Measurements from ENCODE around the gene WDR83. TPM values are rescaled to one million over a fixed set of nuclear protein-coding genes. Genes with fewer than 3 reads are reported as not detected.

Gene WDR83
- total and polyA plus RNA-seq, 2 of the 8 experiments (the other 6 are each of a cell fraction or from before 2014, with no cell fraction given), result 12.6 to 15.3 TPM

DNA sequence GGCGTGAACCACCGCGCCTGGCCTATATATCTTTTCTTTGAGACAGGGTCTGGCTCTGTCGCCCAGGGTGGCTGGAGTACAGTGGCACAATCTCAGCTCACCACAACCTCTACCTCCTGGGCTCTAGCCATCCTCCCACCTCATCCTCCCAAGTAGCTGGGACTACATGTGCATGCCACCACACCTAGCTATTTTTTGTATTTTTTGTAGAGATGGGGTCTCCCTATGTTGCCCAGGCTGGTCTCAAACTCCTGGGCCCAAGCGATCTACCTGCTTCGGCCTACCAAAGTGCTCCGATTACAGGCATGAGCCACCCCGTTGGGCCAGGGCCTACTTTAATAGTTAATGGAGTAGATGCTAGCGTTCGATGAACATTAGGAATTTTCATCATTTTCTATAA is 53.7 kb downstream of the WDR83 start:
- H3K79me2 ChIP-seq (ENCODE audit: control insufficient read depth in 1 of 2, insufficient read depth in 2 of 2, low read length in 2 of 2), result peaks cover 27 to 68% of the 10 kb centered on the region in 2 experiments
- H4K8ac ChIP-seq (ENCODE audit: extremely low read depth, insufficient read depth, low read length), result no peak overlapping the region
- no peak overlapping the region for H3K27ac ChIP-seq (ENCODE audit: low read depth, low read length)
- H2BK5ac ChIP-seq (ENCODE audit: low read depth, low read length), result no peak overlapping the region
- H3K9me3 ChIP-seq (ENCODE audit: insufficient read depth in 2 of 2, low read depth in 1 of 2, low read length in 1 of 2), result no peaks in the 10 kb centered on the region
- H3K36me3 ChIP-seq (ENCODE audit: control insufficient read depth in 2 of 4, insufficient read depth in 4 of 4, low read length in 3 of 4), result peaks cover 12 to 24% (median 14%) of the 10 kb centered on the region in 4 experiments
- peak overlapping the region in 1 of 4 experiments; percentile 75; a peak in 2 of 7 replicates for H3K9ac ChIP-seq (replicated peaks in 1 of 4; ENCODE audit: extremely low read depth in 1 of 4, low read depth in 3 of 4, low read length in 3 of 4)
- H3K79me1 ChIP-seq (ENCODE audit: low read depth, low read length), result peaks cover 12% of the 10 kb centered on the region; the same call in 1 of the 2 replicates
- peaks cover 0 to 6% (median 2%) of the 10 kb centered on the region in 4 experiments; a peak in 4 of 7 replicates for H3K4me1 ChIP-seq (replicated peaks in 1 of 4; ENCODE audit: control insufficient read depth in 3 of 4, insufficient read depth in 4 of 4, low read length in 3 of 4)
- no peak overlapping the region for H4K91ac ChIP-seq (replicated peaks; ENCODE audit: insufficient read length, low read length)
- H4K20me1 ChIP-seq (replicated peaks in 1 of 2; ENCODE audit: control insufficient read depth in 1 of 2, insufficient read depth in 2 of 2, low read length in 2 of 2), result peaks cover 12 to 13% of the 10 kb centered on the region in 2 experiments
- H2AK5ac ChIP-seq (ENCODE audit: low read depth, low read length), result no peak overlapping the region
- no peak overlapping the region for H2BK20ac ChIP-seq (ENCODE audit: low read length)
- FAIRE-seq, result no peak
- no peak overlapping the region for H3K4ac ChIP-seq (replicated peaks; ENCODE audit: insufficient read length, low read depth, low read length)
- no peak overlapping the region for H2BK120ac ChIP-seq (replicated peaks; ENCODE audit: low read depth, low read length)
- no peaks in the 10 kb centered on the region for H3K27me3 ChIP-seq (replicated peaks in 1 of 4; ENCODE audit: control insufficient read depth in 3 of 4, extremely low read depth in 1 of 4, insufficient read depth in 3 of 4, low read length in 3 of 4)
- no peak overlapping the region for H2AFZ ChIP-seq (ENCODE audit: low read length)
- H2BK12ac ChIP-seq (ENCODE audit: low read depth, low read length), result no peak overlapping the region
- no peak overlapping the region for H3K18ac ChIP-seq (ENCODE audit: extremely low read depth, low read length)
- no peak overlapping the region for H3K14ac ChIP-seq (ENCODE audit: insufficient read length)
- TF ChIP-seq, protein P1, sequence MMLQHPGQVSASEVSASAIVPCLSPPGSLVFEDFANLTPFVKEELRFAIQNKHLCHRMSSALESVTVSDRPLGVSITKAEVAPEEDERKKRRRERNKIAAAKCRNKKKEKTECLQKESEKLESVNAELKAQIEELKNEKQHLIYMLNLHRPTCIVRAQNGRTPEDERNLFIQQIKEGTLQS (IDR thresholded peaks at IDR 0.05; ENCODE audit: insufficient read depth, low read depth, low read length), result no peak
- TF ChIP-seq KDM5A (IDR thresholded peaks at IDR 0.05; ENCODE audit: low read length) (no peak), CBX5 (IDR thresholded peaks at IDR 0.05; ENCODE audit: low read depth, low read length) (no peak), YY1 (IDR thresholded peaks at IDR 0.05; ENCODE audit: low read depth, low read length) (no peak), TAF7 (optimal IDR thresholded peaks at IDR 0.05; ENCODE audit: borderline replicate concordance, low read depth, low read length) (no peak), SUZ12 (IDR thresholded peaks at IDR 0.05; ENCODE audit: low read length) (no peak), TEAD4 (IDR thresholded peaks at IDR 0.05; ENCODE audit: low read depth, low read length) (no peak), POLR2AphosphoS5 (IDR thresholded peaks at IDR 0.05; ENCODE audit: low read depth, low read length) (no peak), SIRT6 (IDR thresholded peaks at IDR 0.05; ENCODE audit: low read length) (no peak), TAF1 (IDR thresholded peaks at IDR 0.05; ENCODE audit: low read depth, low read length) (no peak), RFX5 (IDR thresholded peaks at IDR 0.05; ENCODE audit: borderline replicate concordance, low read depth, low read length) (no peak), EP300 (IDR thresholded peaks at IDR 0.05; ENCODE audit: borderline replicate concordance in 1 of 2, low read depth in 2 of 2, low read length in 2 of 2) (no peak), CHD1 (IDR thresholded peaks at IDR 0.05; ENCODE audit: low read depth, low read length) (no peak)
- no peak for DNase-seq (ENCODE audit: low read depth in 1 of 2, low spot score in 2 of 2)
- H3K23ac ChIP-seq (ENCODE audit: insufficient read length), result no peak overlapping the region
- peak overlapping the region; percentile 80 to 93 (median 82); a peak in 6 of 8 replicates for H3K4me3 ChIP-seq (ENCODE audit: extremely low read depth in 1 of 4, insufficient read depth in 2 of 4, low read depth in 3 of 4, low read length in 4 of 4)
- H3K4me2 ChIP-seq (ENCODE audit: insufficient read depth in 1 of 2, low read depth in 2 of 2, low read length in 2 of 2), result peak overlapping the region; percentile 92 to 98
- H3K56ac ChIP-seq (replicated peaks; ENCODE audit: insufficient read length, low read depth, low read length), result no peak overlapping the region
- CTCF ChIA-PET (ENCODE audit: partially characterized antibody), result interaction anchor here (1.0 to 1.9 kb wide), 6 partner anchors 12 to 78 kb away, joined by 3 to 6 read pairs (median 5); no protein-coding TSS in a partner anchor
- H3K23me2 ChIP-seq (ENCODE audit: low read depth, low read length), result peaks cover 10% of the 10 kb centered on the region
- 93% methylated on average over 10 of the region's 10 CpGs; no CpG with 5 or more reads in 1 of the 2 experiments for WGBS, 2 experiments (ENCODE audit: extremely low coverage in 1 of 2, insufficient coverage in 1 of 2, insufficient read length in 1 of 2, insufficient replicate concordance in 2 of 2, low coverage in 1 of 2, low lambda C conversion rate in 2 of 2, missing lambda C conversion rate in 1 of 2)
- POLR2A ChIA-PET (ENCODE audit: partially characterized antibody), result interaction anchor here (0.6 to 12.9 kb wide), 11 partner anchors 11 to 165 kb away, joined by 4 to 258 read pairs (median 35); partner anchors contain the start of genes BEST2, FBXW9, GET3 and JUNB
- H4K5ac ChIP-seq (ENCODE audit: insufficient read length, low read depth, low read length), result no peak overlapping the region
- no peak overlapping the region for H2BK15ac ChIP-seq (ENCODE audit: low read length)

Measured in H1 (cell line).